ENCODE data around the gene PSAP.

- no peak for TF ChIP-seq RAD21 (conservative IDR thresholded peaks at IDR 0.05)
- TF ChIP-seq, protein P1, sequence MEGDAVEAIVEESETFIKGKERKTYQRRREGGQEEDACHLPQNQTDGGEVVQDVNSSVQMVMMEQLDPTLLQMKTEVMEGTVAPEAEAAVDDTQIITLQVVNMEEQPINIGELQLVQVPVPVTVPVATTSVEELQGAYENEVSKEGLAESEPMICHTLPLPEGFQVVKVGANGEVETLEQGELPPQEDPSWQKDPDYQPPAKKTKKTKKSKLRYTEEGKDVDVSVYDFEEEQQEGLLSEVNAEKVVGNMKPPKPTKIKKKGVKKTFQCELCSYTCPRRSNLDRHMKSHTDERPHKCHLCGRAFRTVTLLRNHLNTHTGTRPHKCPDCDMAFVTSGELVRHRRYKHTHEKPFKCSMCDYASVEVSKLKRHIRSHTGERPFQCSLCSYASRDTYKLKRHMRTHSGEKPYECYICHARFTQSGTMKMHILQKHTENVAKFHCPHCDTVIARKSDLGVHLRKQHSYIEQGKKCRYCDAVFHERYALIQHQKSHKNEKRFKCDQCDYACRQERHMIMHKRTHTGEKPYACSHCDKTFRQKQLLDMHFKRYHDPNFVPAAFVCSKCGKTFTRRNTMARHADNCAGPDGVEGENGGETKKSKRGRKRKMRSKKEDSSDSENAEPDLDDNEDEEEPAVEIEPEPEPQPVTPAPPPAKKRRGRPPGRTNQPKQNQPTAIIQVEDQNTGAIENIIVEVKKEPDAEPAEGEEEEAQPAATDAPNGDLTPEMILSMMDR (IDR thresholded peaks at IDR 0.05; ENCODE audit: poor library complexity, severe bottlenecking), result no peak
- TF ChIP-seq EZH2 (IDR thresholded peaks at IDR 0.05; ENCODE audit: borderline replicate concordance, insufficient read depth, low read length, poor library complexity, severe bottlenecking), result no peak
- TF ChIP-seq SMC3 (conservative IDR thresholded peaks at IDR 0.05; ENCODE audit: poor library complexity), result no peak
- no peak for TF ChIP-seq EP300 (conservative IDR thresholded peaks at IDR 0.05; ENCODE audit: poor library complexity, severe bottlenecking)
Observed at GRCh38 chr10:71766717-71767419, 84.2 kb downstream of the PSAP start.

Measured in neural cell (in vitro differentiated cells).